ENCODE results near the gene MSLN.

Gene MSLN

DNA sequence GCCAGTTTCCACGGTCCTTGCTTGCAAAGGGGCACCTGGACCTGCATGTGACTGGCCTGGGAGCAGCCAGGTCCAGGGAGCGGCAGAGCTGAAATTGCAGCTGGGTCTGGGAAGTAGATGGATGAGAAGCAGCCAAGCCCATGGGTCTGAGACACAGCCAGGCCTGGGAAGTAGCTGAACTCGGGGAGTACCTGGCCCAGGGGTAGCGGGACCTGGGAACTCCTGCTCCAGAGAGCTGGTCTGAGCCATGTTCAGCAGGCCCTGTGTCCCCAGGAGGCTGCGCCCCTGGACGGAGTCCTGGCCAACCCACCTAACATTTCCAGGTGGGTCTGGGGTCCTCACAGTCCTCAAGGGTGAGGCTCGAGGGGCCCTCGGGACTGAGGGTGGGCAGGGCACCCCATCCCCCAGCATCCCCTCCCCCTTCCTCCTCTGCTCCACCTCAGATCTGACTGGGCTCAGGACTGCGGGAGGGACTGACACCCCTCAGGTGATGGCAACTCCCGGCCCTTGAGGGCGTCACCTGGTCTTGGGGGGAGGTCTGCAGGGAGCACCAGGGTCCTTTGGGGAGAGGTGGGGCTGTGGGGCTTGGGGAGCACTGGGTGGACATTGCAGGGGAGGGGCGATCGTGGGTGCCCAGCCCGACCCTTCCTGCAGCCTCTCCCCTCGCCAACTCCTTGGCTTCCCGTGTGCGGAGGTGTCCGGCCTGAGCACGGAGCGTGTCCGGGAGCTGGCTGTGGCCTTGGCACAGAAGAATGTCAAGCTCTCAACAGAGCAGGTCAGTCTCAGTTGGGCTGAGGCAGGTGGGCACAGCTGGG is 3.0 kb downstream of the MSLN start:
- H3K27me3 ChIP-seq (ENCODE audit: insufficient read depth, poor library complexity, severe bottlenecking) = no peaks in the 10 kb centered on the region
- H3K4me3 ChIP-seq (ENCODE audit: severe bottlenecking) = no peak overlapping the region
- no peak for DNase-seq (ENCODE audit: low spot score)
- H3K36me3 ChIP-seq (ENCODE audit: low read depth) = no peaks in the 10 kb centered on the region
- H3K4me1 ChIP-seq (ENCODE audit: insufficient read depth, poor library complexity, severe bottlenecking) = peaks cover 20% of the 10 kb centered on the region
- no peak overlapping the region for H3K27ac ChIP-seq (ENCODE audit: poor library complexity, severe bottlenecking)
- no peaks in the 10 kb centered on the region for H3K9me3 ChIP-seq (ENCODE audit: severe bottlenecking)
- ATAC-seq (ENCODE audit: low read depth) = 0 out of 3 replicates have a peak, but pooled peaks have one; percentile 3
- TF ChIP-seq, protein P1, sequence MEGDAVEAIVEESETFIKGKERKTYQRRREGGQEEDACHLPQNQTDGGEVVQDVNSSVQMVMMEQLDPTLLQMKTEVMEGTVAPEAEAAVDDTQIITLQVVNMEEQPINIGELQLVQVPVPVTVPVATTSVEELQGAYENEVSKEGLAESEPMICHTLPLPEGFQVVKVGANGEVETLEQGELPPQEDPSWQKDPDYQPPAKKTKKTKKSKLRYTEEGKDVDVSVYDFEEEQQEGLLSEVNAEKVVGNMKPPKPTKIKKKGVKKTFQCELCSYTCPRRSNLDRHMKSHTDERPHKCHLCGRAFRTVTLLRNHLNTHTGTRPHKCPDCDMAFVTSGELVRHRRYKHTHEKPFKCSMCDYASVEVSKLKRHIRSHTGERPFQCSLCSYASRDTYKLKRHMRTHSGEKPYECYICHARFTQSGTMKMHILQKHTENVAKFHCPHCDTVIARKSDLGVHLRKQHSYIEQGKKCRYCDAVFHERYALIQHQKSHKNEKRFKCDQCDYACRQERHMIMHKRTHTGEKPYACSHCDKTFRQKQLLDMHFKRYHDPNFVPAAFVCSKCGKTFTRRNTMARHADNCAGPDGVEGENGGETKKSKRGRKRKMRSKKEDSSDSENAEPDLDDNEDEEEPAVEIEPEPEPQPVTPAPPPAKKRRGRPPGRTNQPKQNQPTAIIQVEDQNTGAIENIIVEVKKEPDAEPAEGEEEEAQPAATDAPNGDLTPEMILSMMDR (IDR thresholded peaks at IDR 0.05; ENCODE audit: poor library complexity, severe bottlenecking) = no peak

DNA sequence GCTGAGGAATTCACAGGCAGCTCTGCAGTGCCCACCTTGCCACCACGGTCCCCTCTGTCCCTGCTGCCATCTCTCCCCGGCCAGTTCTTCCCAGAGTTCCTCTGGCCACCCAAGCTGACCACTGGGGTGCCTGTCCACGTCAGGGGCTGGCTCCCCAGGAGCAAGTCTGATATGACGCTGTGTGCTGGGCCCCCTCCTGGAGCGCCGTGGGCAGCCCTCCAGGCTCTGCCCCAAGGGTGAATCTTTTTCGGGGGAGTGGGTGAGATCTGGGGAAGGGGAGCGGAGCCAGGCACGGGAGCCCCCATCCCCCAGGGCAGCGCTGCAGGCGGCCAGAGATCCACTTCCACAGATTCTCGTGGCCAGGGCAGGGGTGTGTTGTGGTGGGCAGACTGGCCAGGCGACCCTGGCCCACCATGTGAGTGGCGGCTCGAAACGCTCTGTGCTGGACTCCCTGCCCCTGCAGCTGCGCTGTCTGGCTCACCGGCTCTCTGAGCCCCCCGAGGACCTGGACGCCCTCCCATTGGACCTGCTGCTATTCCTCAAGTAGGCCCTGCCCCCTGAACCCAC is 3.7 kb downstream of the MSLN start:
- no peak for ATAC-seq (ENCODE audit: low read depth)
- no peak for DNase-seq (ENCODE audit: low spot score)
- no peaks in the 10 kb centered on the region for H3K9me3 ChIP-seq (ENCODE audit: severe bottlenecking)

DNA sequence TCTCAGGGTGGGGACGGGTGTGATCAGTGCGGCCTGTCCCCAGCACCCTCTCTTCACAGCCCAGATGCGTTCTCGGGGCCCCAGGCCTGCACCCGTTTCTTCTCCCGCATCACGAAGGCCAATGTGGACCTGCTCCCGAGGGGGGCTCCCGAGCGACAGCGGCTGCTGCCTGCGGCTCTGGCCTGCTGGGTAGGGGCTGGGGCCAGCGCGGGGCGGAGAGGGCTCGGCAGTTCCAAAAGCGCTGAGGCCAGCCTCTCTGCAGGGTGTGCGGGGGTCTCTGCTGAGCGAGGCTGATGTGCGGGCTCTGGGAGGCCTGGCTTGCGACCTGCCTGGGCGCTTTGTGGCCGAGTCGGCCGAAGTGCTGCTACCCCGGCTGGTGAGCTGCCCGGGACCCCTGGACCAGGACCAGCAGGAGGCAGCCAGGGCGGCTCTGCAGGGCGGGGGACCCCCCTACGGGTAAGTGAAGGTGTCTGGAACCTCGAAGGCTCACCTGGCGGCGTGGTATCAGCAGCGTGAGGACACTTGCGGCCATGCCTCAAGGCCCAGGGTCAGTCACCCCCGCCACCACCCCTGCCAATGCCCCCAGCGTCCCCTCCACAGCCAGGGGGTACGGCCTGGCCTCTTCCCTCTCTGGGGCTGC is 4.4 kb downstream of the MSLN start:
- Histone ChIP-seq H3K27me3 (ENCODE audit: insufficient read depth, poor library complexity, severe bottlenecking) (no peaks in the 10 kb centered on the region), H3K36me3 (ENCODE audit: low read depth) (no peaks in the 10 kb centered on the region), H3K9me3 (ENCODE audit: severe bottlenecking) (no peaks in the 10 kb centered on the region), H3K27ac (ENCODE audit: poor library complexity, severe bottlenecking) (no peak overlapping the region), H3K4me1 (ENCODE audit: insufficient read depth, poor library complexity, severe bottlenecking) (peaks cover 14% of the 10 kb centered on the region), H3K4me3 (ENCODE audit: severe bottlenecking) (no peak overlapping the region)
- TF ChIP-seq, protein P1 (IDR thresholded peaks at IDR 0.05; ENCODE audit: poor library complexity, severe bottlenecking) = no peak
- ATAC-seq (ENCODE audit: low read depth) = no peak
- DNase-seq (ENCODE audit: low spot score) = peak; percentile 63

More for the DNA sequence above, 3.7 kb downstream of the MSLN start:
- TF ChIP-seq, protein P1 (IDR thresholded peaks at IDR 0.05; ENCODE audit: poor library complexity, severe bottlenecking) = no peak
- Histone ChIP-seq H3K27ac (ENCODE audit: poor library complexity, severe bottlenecking) (no peak overlapping the region), H3K4me3 (ENCODE audit: severe bottlenecking) (no peak overlapping the region), H3K27me3 (ENCODE audit: insufficient read depth, poor library complexity, severe bottlenecking) (no peaks in the 10 kb centered on the region), H3K36me3 (ENCODE audit: low read depth) (no peaks in the 10 kb centered on the region), H3K4me1 (ENCODE audit: insufficient read depth, poor library complexity, severe bottlenecking) (peaks cover 20% of the 10 kb centered on the region)

DNA sequence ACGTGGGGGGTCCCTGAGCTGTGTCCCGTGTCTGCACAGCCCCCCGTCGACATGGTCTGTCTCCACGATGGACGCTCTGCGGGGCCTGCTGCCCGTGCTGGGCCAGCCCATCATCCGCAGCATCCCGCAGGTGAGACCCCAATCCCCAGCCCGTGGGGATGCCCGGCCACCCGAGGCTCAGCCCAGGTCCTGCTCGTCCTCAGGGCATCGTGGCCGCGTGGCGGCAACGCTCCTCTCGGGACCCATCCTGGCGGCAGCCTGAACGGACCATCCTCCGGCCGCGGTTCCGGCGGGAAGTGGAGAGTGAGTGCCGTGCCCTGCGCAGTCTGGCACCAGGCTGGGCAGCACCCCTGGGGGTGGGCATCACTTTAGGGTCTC is 4.9 kb downstream of the MSLN start:
- Histone ChIP-seq H3K9me3 (ENCODE audit: severe bottlenecking) (no peaks in the 10 kb centered on the region), H3K36me3 (ENCODE audit: low read depth) (no peaks in the 10 kb centered on the region), H3K4me1 (ENCODE audit: insufficient read depth, poor library complexity, severe bottlenecking) (peaks cover 9% of the 10 kb centered on the region), H3K27ac (ENCODE audit: poor library complexity, severe bottlenecking) (no peak overlapping the region), H3K4me3 (ENCODE audit: severe bottlenecking) (no peak overlapping the region), H3K27me3 (ENCODE audit: insufficient read depth, poor library complexity, severe bottlenecking) (no peaks in the 10 kb centered on the region)
- peak; percentile 68 for DNase-seq (ENCODE audit: low spot score)
- no peak for ATAC-seq (ENCODE audit: low read depth)
- TF ChIP-seq, protein P1 (IDR thresholded peaks at IDR 0.05; ENCODE audit: poor library complexity, severe bottlenecking) = no peak
